ENCODE data around the gene ADPRH. TPM values are rescaled to one million over a fixed set of nuclear protein-coding genes. Genes with fewer than 3 reads are reported as not detected.

Gene ADPRH
- total RNA-seq, 1 experiment from 2014 or later: 3.6 TPM

- Mint-ChIP-seq H3K9me3 (no peaks in the 10 kb centered on the region), H3K4me3 (no peak overlapping the region), H3K36me3 (no peaks in the 10 kb centered on the region), H3K27ac (no peak overlapping the region), H3K4me1 (no peaks in the 10 kb centered on the region), H3K27me3 (ENCODE audit: low read depth) (peaks cover 4% of the 10 kb centered on the region; the same call in 1 of the 2 replicates)
- ChIA-PET CTCF (no interaction called here), POLR2A (no interaction called here)
- ATAC-seq (no peak), DNase-seq (ENCODE audit: low spot score) (no peak)
- TF ChIP-seq, protein P1, sequence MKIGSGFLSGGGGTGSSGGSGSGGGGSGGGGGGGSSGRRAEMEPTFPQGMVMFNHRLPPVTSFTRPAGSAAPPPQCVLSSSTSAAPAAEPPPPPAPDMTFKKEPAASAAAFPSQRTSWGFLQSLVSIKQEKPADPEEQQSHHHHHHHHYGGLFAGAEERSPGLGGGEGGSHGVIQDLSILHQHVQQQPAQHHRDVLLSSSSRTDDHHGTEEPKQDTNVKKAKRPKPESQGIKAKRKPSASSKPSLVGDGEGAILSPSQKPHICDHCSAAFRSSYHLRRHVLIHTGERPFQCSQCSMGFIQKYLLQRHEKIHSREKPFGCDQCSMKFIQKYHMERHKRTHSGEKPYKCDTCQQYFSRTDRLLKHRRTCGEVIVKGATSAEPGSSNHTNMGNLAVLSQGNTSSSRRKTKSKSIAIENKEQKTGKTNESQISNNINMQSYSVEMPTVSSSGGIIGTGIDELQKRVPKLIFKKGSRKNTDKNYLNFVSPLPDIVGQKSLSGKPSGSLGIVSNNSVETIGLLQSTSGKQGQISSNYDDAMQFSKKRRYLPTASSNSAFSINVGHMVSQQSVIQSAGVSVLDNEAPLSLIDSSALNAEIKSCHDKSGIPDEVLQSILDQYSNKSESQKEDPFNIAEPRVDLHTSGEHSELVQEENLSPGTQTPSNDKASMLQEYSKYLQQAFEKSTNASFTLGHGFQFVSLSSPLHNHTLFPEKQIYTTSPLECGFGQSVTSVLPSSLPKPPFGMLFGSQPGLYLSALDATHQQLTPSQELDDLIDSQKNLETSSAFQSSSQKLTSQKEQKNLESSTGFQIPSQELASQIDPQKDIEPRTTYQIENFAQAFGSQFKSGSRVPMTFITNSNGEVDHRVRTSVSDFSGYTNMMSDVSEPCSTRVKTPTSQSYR (CRISPR knock-in tag; IDR thresholded peaks at IDR 0.05): no peak
- TF ChIP-seq FOXP4 (CRISPR knock-in tag; IDR thresholded peaks at IDR 0.05) (no peak), SMAD4 (CRISPR knock-in tag; IDR thresholded peaks at IDR 0.05) (no peak), ZBTB21 (CRISPR knock-in tag; IDR thresholded peaks at IDR 0.05; ENCODE audit: borderline replicate concordance) (no peak), MXD4 (CRISPR knock-in tag; IDR thresholded peaks at IDR 0.05; ENCODE audit: borderline replicate concordance) (no peak), GRHL2 (CRISPR knock-in tag; IDR thresholded peaks at IDR 0.05; ENCODE audit: insufficient replicate concordance, severe bottlenecking) (no peak), HMGXB4 (CRISPR knock-in tag; IDR thresholded peaks at IDR 0.05) (no peak), ZNF416 (CRISPR knock-in tag; IDR thresholded peaks at IDR 0.05) (no peak), SOX15 (CRISPR knock-in tag; IDR thresholded peaks at IDR 0.05) (no peak)
- TF ChIP-seq, protein P2, sequence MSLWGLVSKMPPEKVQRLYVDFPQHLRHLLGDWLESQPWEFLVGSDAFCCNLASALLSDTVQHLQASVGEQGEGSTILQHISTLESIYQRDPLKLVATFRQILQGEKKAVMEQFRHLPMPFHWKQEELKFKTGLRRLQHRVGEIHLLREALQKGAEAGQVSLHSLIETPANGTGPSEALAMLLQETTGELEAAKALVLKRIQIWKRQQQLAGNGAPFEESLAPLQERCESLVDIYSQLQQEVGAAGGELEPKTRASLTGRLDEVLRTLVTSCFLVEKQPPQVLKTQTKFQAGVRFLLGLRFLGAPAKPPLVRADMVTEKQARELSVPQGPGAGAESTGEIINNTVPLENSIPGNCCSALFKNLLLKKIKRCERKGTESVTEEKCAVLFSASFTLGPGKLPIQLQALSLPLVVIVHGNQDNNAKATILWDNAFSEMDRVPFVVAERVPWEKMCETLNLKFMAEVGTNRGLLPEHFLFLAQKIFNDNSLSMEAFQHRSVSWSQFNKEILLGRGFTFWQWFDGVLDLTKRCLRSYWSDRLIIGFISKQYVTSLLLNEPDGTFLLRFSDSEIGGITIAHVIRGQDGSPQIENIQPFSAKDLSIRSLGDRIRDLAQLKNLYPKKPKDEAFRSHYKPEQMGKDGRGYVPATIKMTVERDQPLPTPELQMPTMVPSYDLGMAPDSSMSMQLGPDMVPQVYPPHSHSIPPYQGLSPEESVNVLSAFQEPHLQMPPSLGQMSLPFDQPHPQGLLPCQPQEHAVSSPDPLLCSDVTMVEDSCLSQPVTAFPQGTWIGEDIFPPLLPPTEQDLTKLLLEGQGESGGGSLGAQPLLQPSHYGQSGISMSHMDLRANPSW (CRISPR knock-in tag; conservative IDR thresholded peaks at IDR 0.05; ENCODE audit: low read depth): no peak
Measured at GRCh38 chr3:119541547-119541946, 37.7 kb upstream of the ADPRH start.

- ChIA-PET CTCF (no interaction called here), POLR2A (no interaction called here)
- Mint-ChIP-seq H3K4me1 (no peaks in the 10 kb centered on the region), H3K4me3 (no peak overlapping the region), H3K27ac (no peak overlapping the region), H3K9me3 (no peaks in the 10 kb centered on the region), H3K27me3 (ENCODE audit: low read depth) (peaks cover 4% of the 10 kb centered on the region; the same call in 1 of the 2 replicates), H3K36me3 (no peaks in the 10 kb centered on the region)
- no peak for ATAC-seq
- no peak for DNase-seq (ENCODE audit: low spot score)
- no peak for TF ChIP-seq ZNF416 (CRISPR knock-in tag; IDR thresholded peaks at IDR 0.05)
- TF ChIP-seq, protein P3, sequence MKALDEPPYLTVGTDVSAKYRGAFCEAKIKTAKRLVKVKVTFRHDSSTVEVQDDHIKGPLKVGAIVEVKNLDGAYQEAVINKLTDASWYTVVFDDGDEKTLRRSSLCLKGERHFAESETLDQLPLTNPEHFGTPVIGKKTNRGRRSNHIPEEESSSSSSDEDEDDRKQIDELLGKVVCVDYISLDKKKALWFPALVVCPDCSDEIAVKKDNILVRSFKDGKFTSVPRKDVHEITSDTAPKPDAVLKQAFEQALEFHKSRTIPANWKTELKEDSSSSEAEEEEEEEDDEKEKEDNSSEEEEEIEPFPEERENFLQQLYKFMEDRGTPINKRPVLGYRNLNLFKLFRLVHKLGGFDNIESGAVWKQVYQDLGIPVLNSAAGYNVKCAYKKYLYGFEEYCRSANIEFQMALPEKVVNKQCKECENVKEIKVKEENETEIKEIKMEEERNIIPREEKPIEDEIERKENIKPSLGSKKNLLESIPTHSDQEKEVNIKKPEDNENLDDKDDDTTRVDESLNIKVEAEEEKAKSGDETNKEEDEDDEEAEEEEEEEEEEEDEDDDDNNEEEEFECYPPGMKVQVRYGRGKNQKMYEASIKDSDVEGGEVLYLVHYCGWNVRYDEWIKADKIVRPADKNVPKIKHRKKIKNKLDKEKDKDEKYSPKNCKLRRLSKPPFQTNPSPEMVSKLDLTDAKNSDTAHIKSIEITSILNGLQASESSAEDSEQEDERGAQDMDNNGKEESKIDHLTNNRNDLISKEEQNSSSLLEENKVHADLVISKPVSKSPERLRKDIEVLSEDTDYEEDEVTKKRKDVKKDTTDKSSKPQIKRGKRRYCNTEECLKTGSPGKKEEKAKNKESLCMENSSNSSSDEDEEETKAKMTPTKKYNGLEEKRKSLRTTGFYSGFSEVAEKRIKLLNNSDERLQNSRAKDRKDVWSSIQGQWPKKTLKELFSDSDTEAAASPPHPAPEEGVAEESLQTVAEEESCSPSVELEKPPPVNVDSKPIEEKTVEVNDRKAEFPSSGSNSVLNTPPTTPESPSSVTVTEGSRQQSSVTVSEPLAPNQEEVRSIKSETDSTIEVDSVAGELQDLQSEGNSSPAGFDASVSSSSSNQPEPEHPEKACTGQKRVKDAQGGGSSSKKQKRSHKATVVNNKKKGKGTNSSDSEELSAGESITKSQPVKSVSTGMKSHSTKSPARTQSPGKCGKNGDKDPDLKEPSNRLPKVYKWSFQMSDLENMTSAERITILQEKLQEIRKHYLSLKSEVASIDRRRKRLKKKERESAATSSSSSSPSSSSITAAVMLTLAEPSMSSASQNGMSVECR (CRISPR knock-in tag; IDR thresholded peaks at IDR 0.05; ENCODE audit: borderline replicate concordance): no peak
- TF ChIP-seq GTF2I (CRISPR knock-in tag; conservative IDR thresholded peaks at IDR 0.05): no peak
- TF ChIP-seq ZNF121 (CRISPR knock-in tag; IDR thresholded peaks at IDR 0.05): no peak
- no peak for TF ChIP-seq ZNF219 (CRISPR knock-in tag; IDR thresholded peaks at IDR 0.05; ENCODE audit: borderline replicate concordance)
- TF ChIP-seq MYBL2 (CRISPR knock-in tag; IDR thresholded peaks at IDR 0.05): no peak
- no peak for TF ChIP-seq ZBTB21 (CRISPR knock-in tag; IDR thresholded peaks at IDR 0.05; ENCODE audit: borderline replicate concordance)
- TF ChIP-seq OVOL2 (CRISPR knock-in tag; IDR thresholded peaks at IDR 0.05; ENCODE audit: borderline replicate concordance): no peak
- TF ChIP-seq, protein P4, sequence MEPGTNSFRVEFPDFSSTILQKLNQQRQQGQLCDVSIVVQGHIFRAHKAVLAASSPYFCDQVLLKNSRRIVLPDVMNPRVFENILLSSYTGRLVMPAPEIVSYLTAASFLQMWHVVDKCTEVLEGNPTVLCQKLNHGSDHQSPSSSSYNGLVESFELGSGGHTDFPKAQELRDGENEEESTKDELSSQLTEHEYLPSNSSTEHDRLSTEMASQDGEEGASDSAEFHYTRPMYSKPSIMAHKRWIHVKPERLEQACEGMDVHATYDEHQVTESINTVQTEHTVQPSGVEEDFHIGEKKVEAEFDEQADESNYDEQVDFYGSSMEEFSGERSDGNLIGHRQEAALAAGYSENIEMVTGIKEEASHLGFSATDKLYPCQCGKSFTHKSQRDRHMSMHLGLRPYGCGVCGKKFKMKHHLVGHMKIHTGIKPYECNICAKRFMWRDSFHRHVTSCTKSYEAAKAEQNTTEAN (CRISPR knock-in tag; IDR thresholded peaks at IDR 0.05): no peak
- no peak for TF ChIP-seq ZNF317 (CRISPR knock-in tag; IDR thresholded peaks at IDR 0.05; ENCODE audit: borderline replicate concordance, low read depth)
- no peak for TF ChIP-seq CBFB (CRISPR knock-in tag; IDR thresholded peaks at IDR 0.05; ENCODE audit: low read depth)
- no peak for TF ChIP-seq SMAD3 (CRISPR knock-in tag; IDR thresholded peaks at IDR 0.05; ENCODE audit: borderline replicate concordance)
Measured at GRCh38 chr3:119542168-119542767, 37.0 kb upstream of the ADPRH start.
